IPS-NIHi7 (cell line): ENCODE data around the gene REEP6.

Experiments
- DNase-seq: peaks from one replicate; pipeline ENCODE4 v3.0.0; 2012; ENCODE audit warnings: mixed read lengths; ENCODE audit errors: extremely low spot score

The REEP6 gene

DNA sequence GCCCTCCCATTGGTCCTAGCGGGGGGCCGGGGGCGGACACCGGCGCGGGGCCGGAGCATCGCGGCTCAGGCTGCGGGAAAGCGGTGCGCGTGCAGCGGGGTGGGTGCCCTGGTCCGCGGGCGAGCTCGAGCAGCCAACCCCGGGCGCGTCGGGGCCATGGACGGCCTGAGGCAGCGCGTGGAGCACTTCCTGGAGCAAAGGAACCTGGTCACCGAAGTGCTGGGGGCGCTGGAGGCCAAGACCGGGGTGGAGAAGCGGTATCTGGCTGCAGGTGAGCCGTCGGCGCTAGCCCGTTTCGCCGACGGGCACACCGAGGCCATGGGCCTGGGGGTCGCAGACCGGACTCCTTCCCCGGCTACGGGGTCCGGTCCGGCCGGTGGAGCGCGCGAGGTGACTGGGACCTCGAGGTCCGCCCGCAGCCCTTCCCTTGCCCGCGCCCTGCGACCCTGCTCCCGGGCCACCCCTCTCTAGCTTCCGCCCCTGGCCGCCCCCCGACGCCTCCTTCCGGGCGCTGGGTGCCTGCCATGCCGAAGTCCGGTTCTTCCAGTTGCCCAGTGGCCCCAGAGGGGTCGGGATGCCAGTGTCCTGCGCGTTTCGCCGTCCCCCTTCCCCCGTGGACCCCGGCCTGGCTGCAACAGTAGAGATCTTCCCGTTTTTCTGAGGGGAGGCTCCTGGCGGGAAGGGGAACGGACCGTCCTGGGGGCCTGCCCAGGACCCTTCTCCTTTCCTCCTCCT, at the start of gene REEP6:
REEP6 (plus strand) TSS at position 68 of the 735 bp plus-strand sequence; CDS start at position 157, 89 bp downstream.
- no peak for DNase-seq

DNA sequence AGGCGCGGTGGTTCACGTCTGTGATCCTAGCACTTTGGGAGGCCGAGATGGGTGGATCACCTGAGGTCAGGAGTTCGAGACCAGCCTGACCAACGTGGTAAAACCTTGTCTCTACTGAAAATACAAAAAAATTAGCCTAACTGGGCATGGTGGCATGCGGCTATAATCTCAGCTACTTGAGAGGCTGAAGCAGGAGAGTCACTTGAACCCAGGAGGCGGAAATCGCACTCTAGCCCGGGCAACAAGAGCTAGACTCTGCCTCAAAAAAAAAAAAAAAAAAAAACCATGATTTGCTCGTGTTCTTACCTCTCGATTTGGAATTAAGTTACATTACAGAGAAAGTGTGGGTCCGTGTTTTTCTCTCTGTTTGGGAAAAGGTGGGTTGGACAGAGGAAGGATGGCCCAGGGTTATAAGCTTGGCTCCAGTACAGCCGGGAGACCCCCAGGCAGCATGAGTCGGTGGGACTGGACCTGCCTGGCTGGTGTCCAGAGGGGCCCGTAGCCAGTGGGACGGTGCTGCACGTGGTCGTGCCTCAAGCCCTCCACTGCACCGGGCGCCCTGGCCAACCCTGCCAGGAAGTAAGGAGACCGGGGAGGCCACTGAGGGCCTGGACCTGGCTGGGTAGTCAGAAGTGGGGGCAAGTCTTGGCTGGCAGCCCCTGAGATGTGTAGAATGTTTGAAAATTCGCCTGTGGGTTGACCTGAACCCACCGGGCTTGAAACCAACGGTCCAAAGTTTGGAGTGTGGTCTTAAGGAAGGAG, 49.1 kb upstream of the REEP6 start:
- no peak for DNase-seq

DNA sequence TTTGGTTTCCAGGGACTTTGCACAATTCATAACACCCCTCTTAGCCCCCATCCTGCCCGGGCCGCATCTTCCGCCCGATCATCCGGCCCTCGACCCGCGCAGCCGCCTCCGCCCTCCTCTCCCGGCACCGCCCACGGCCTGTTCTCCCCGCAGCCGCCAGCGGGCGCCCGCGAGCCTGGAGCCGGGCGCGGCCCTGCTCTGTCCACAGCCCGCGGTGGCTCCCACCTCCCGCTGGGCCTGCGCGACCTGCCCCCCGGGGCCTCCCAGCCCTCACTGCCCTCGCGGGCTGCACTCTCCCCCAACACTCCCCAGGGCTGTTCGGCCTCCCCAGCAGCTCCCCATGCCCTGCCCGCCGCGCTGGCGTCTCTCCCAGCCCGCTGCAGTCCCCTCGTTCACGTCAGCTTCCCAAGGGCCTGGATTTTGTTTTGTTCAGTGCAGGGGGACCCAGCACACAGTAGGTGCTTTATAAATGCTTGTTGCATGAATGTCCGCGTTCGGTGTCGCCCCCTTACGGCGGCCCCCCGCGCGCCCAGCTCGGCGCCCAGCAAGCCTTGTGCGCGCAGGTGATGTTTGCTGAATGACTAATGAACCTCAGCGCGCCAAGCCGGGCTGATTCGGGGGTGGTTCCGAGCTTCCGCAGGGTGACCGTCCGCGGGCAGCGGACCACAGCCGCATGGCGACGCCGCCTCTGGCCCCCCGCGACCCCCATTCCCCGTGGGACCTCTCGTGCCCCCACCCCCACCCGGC, 45.6 kb upstream of the REEP6 start:
- DNase-seq = peak; percentile 87

DNA sequence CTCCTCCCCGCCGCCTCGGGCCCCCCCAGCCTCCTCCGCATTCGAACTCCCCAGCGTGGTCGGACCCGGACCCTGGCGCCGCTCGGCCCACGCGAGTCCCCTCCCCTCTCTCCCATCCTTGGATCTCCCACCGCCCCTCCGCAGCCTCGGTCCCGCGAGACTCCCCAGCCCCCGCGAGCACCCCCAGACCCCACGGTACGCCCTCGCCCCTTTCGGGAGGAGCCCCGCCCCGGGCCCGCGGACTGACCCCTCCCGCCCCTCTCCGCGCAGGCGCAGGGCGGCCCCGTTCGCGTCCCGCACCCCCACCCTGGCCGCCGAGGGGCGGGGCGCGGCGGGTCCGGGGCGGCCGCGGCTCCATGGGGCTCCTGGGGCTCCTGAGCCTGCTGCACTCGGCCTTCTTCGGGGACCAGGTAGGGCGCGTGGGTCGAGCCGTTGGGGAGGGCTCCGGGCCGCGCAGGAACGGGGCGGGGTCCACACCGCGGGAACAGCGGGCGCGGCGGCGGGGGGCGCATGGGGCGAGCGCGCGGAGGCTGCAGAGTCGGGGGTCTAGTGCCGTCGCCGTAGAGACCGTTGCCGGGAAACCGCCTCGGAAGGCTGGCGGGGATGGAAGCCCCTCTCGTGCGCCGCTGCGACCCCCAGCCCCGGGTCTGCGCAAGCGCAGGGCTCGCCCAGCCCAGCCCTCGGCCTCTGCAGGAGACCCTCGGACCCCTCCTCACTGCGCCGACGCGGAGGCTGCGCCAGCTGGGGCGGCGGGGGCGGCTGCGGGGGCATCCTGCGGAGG, 44.9 kb upstream of the REEP6 start:
- DNase-seq = peak; percentile 77

DNA sequence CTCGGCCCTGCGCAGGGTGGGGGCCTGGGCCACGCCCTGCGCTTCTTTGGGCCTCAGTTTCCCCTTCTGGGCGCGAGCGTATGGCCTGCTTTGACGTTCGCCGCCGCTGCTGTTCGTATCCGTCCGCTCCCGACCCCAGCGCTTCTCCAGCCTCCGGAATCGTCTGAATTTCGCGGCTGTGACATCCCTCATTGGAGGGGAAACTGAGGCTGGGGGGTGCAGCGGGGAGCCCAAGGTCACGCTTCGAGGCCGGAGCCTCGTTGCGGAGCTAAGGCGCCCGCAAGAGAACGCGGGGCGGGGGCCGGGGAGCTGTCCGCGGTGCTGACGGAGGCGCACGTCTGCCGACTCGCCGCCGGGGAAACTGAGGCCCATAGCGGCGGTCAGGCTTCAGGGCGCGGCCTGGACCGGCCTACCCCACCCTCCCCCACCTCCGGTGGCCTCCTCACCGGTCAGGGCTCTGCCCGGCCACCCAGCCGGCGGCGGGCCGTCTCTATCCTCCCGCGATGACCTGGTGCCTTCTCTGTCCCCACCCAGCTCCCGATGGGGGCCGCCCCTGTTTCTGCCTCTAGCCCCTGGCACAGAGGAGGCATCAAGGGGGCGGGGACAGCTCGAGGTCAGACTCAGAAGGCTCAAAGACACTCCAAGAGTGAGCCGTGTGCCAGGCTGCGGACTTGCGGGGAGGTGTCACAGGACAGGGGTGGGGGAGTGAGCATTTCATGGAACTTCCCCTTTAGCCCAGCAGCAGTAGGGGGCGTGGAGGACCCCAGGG, 44.1 kb upstream of the REEP6 start:
- no peak for DNase-seq

DNA sequence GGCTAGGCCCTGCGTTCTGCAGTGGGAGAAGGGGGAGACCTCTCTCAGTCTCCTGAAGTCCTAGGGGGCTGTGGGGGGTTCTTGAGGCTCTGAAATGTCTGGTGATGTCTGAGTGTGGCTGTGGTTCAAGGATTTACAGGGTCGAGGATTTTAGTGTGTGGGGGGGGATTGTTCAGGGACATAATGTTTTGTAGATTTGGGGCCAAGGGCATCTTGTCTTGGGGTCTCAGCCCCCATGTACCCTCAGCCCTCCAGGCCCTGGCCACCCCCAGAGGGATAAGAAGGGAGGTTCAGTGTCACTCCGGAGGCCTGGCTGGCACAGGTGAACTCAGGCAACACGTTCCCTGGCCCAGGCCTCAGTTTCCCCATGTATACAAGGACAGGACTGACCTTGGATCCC, 43.5 kb upstream of the REEP6 start:
- DNase-seq = no peak

DNA sequence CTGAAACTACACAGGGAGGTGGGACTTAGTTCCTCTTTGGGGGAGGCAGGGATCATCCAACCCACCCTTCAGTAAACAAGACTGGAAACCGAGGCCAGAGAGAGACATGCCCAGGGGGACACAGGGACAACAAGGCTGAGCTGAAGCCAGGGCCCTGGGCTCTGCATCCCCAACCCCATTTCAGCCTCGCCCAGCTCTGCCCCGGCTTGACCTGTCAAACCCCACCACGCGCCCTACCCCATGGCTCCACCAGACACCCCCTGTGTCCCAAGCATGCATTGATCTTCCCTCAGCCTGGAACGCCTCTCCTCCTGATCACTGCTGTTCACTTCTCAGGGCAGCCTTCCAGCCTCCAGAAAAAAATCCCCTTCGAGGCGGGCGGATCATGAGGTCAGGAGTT, 43.0 kb upstream of the REEP6 start:
- DNase-seq = no peak

DNA sequence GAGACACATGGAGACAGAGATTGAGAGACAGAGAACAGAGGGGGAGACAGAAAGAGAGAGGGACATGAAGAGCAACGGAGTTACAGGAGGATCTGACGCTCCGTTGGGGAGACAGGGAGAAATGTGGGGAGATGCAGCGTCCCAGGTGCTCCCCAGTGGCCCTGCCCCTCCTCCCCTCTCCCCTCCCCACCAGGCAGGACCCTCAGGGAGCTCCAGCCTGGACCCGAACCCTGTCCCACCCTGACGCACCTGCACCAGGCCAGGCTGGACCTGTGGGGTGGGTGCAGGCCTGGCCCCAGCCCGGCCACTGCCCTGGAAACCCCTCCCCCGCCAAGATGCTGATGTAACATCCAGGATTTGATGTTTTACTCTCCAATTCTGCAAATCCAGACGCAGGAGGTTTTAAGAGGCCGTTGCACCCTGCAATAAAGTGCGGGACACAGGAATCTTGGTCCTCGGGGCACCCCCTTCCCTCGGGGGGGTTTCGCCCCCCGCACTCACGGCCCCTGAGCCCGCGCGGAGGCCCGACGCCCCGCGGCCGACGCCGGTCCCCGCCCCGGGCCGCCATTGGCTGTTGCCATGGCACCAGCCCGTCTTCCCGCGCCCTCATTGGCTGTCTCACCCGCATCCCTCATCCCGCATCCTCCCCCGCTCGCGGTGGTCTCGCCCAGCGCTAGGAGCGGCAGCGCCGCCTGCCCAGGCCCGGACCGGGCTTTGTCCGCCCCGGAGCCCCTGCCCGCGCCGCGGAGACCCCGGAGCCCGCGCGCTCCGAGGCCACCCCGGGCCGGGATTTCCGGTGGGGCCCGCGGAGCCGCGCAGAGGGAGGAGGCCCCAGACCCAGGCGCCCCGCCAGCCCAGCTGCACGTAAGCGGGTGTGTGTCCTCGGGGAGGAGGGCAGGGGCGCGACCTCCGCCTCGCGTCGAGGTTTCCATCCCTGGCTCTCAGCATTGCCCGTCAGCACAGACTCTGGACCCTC, 41.2 kb upstream of the REEP6 start, which contains the start of gene APC2:
APC2 (plus strand) TSS at position 655 of the 976 bp plus-strand sequence. CDS start 2,881 bp downstream, outside the sequence.
- peak; percentile 93 for DNase-seq

DNA sequence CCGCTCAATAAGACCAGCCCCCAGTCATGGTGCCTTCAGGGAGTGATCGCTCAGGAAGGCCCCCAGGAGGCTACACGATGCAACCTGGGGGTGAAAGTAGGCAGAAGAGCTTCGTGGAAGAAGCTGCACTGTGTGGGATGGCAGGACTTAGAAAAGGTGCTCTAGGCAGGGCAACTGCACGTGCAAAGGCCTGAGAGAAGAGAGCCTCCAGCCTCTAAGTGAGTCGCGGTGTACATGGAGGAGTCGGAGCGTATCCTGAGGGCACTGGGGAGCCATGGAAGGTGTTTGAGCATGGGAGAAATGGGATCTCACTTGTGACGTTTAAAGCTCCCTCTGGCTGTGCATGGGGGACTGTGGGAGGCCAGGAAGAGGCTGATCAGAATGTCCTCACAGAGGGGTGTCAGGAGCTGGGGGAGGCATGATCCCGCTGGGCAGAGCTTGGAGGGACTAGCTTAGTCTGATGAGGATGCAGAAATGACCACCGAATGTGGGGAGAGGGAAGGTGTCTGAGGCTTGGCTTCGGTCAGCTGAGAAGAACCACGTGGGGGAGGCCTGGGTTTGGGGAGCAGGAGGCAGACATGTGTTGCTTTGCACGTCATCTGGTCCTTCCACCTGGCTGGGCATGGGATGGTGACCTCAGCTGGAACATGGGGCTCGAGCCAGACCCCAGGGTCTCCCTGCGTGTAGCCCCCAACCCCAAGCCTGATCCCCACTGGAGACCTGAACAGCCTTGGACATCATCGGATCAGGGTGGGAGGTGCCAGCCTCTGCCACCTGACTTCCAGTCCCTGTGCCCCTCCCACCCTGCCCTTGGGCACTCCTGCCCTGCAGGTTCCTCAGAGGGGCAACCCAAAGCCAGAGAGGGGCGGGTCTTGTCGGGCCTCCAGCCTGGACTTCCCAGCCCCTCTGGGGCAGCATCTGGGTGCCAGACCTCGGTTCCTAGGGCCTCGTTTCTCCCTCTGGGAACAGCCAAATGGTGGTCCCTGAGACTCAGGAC, 39.9 kb upstream of the REEP6 start:
- no peak for DNase-seq

DNA sequence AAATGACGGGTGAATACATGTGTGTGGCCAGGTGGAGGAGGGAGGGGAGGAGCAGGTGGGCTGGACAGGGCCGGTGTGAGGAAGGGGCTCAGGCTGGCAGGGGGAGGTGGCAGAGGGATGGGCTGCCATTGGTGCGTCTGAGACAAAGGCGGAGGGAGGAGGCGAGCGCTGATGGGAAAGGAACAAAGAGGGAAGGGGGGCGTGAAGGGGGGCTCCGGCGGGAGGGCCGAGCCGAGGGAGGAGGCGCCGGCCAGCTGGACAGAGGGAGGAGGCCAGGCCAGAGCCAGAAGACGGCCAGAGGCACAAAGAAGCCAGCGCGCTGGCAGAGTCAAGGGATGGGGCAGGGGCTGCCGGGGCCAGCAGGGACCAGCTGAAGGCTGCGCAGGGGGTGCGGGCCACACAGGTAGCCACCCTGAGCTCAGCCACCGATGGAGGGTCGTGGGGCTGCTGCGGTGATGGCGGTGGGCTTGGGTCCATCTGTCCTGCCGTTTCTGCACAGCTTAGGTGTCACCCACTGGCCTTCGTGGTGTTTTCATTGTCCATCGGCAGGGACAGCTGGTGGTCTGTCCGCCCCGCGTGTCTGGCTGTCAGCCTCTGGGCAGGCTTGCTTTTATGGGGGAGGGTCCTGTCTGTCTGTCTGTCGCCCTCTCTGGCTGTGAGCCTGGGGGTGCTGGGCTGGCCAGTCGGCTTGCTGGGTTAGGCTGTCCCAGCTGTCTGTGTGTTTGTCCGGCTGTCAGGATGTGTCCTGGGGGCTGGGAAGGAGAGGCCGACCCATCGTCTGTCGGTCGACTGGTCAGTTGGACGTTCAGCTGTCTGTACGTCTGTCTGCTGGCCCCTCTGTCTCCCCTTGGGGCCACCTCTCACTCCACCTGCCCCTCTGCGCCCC, 38.8 kb upstream of the REEP6 start:
- DNase-seq = no peak

DNA sequence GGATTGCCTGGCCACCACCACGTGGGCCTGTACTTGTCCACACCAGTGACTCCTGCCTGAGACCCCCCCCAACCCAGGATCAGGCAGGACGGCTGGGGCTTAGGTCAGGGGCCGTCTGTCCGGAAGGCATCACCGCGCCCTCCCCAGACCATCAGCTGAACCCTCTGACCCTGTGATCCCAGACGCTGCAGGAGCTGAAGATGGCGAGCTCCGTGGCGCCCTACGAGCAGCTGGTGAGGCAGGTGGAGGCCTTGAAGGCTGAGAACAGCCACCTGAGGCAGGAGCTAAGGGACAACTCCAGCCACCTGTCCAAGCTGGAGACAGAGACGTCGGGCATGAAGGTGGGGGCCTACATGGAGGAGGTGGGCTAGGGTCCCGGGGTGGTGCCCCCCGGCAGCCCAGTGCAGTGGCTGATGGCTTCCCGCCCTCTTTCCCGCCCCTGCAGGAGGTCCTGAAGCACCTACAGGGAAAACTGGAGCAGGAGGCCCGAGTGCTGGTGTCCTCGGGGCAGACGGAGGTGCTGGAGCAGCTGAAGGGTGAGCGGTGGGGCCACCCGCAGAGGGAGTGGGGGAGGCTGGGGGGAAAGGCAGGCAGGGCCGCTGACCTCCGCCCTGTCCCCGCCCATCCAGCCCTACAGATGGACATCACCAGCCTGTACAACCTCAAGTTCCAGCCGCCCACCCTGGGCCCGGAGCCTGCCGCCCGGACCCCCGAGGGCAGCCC, 38.0 kb upstream of the REEP6 start:
- DNase-seq = no peak

DNA sequence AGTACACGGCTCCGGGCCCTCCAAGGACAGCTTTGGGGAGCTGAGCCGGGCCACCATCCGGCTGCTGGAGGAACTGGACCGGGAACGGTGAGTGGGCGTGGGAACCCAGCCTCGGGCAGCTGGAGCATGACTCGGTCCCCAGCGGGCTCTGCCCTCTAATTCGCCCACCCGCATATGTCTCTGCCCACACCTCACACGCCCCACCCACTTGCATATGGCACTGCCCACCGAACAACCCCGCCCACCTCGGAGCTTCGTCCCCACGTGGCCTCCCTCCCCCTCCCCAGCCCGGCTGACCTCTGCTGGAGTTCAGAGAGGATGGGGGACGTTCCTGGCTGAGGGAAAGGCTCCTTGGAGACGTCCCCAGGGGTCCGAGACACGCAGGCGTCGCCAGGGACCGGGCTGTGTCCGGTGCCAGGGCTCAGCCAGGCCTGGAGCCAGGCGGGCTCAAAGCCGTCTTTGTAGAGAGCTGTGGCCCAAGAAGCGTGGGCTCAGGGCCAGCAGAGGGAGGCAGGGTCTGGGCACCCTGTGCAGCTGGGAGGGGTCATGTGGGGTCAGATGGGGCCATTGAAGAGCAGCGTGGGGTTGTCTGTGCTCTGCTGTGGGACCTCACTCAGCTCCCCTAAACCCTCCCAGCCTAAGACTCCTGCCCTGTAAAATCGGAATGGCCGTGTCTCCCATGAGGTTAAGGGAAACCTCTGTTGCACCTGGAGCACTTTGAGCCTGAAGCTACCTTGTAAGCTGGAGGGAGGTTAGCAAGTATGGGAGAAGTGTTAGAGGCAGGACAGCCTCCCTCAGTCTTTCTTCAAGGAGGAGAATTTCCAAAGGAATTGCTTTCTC, 37.2 kb upstream of the REEP6 start:
- DNase-seq = no peak

DNA sequence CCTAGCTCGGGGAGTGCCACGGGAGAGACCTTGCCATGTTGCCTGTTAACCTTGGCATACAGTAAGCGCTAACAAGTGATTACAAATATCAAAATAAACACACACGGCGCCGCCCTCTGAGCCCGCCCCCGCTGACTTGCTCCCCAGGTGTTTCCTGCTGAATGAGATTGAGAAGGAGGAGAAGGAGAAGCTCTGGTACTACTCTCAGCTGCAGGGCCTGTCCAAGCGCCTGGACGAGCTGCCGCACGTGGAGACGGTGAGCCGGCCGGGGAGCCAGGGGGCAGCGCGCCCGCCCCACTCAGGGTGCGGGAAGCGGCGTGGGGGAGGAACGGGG, 36.0 kb upstream of the REEP6 start:
- DNase-seq = no peak

DNA sequence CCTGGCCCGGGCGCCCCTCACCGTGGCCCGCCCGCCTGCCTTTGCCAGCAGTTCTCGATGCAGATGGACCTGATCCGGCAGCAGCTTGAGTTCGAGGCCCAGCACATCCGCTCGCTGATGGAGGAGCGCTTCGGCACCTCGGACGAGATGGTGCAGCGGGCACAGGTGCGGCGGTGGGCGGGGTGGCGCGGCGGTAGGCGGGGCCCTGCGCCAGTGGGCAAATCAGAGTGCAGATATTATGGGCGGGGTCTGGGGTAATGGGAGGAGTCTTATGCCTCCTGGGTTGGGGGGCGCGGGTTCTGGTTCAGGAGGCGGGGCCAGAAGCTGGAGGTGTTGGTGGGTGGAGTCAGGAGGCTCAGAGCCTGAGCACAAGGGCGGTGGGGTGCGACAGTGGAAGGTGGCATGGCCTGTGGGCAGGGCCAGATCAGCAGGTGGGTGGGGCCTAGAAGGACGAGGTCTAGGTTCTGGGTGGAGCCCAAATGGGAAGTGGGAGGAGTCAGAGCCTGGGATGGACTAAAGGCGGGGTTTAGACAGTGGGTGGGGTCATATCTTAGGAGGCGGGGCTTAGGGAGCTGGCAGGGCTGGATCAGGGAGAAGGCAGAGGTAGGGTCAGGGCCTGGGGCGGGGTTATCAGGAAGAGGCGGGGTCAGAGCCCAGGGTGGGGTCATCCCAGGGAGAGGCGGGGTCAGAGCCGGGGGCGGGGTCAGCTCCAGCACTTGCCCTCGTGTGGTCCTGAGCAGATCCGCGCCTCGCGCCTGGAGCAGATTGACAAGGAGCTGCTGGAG, 35.5 kb upstream of the REEP6 start:
- DNase-seq = peak; percentile 94
